ENCODE results near the gene PPP2R2D.
"Not testable (repeated sequence)": the region's sequence is repeated elsewhere in the genome, so short reads cannot be mapped to it uniquely, and the experiment has no call there.

Gene PPP2R2D

DNA sequence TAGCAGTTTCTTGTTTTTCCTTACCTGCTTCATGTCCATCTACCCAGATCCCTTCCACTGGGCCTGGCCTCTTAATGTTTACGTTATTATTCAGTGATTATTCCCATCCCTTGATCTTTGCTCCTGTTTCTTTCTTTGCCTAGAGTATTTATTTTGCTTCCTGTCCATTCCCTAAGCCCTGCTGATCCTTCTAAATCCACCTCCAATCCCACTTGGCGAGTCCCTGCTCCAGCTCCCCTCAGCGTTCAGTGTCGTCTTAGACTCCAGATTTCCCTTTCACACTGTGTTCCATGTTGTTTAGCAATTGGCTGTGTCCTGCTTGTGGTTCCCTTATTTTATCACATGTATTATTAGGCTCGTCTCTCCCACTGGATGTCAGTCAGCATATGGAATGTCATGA lies 7.3 kb downstream of the PPP2R2D start:
- no peak for DNase-seq (ENCODE audit: low read depth)

DNA sequence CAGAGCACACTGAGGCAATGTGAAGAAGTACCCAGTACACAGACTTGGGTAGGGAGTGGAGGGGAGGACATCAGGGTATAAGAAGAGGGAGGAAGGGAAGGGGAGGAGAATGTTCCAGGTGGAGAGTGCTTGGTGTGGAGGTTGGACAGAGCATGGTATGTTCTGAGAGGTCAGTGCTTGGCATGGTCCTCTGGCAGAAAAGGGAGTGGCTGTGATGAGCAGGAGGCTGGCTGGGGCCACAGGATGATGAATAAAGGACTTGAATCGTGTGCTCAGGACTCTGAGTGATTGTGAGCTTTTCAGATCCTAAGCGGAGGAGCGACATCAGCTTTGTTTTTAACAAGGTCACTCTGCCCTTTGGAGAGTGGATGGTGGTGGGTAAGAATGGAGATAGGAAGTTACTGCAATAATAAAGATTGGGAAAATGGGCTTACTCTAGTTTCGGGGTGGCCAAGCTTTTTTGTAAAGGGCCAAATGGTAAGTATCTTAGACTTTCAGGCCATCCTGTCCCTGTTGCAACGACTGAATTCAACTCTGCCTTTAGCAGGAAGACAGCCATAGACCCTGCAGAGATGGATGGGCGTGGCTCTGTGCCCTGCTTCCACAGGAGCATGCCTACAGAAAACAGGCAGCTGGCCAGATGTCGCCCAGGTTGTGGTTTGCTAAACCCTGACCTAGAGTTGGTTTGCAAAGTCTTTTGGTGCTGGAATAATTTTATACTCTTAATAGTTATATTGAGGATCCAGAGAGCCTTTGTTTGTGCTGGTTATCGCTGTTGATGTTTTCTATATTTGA lies 8.4 kb downstream of the PPP2R2D start:
- no peak for DNase-seq (ENCODE audit: low read depth)

DNA sequence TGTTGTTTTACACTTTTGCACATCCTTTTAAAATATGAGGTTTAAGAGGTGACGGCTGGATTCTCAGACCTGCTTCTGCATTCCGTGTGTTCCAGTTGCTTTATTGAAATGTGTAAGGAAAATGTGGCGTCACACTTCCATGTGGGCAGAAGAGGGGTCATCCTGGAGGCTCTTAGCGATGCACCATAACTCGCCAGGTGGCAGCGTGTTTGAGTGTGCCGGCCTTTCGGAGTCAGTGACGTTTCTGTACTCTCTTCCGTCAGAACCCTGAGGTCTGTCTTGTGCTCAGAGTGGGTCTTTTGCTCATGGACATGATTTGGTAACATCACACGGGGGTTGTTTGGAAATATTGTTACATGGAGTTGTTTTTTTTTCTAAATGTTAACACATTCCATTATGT lies 9.1 kb downstream of the PPP2R2D start:
- DNase-seq (ENCODE audit: low read depth), result no peak

DNA sequence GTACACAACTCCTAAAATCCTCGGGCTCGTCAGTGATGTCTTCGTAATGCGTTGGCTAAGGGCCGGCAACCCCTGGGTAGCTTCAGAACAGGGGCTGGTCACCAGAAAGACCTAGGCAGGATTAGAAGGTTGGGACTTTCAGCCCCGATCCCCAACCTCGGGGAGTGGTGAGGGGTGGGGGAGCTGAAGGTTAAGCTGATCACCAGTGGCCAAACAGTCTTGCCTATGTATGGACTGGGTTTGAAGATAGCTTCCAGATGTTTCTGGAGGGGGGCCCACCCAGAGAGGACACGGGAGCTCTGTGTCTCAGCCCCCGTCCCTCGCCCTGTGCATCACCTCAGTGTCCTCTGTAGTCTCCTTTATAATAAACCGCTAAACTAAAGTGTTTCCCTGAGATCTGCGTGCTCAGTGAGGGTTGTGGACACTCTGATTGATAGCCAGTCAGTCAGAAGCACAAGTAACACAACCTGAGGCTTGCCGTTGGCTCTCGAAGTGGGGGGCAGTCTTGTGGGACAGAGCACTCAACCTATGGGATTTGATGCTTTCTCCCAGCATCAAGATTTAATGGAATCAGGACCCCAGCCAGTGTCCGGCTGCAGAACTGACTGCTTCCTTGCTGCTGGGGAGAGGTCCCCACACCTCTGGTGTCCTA lies 10.0 kb downstream of the PPP2R2D start:
- DNase-seq (ENCODE audit: low read depth), result no peak

GRCh38 chr10:131911451-131911850 lies 10.6 kb downstream of the PPP2R2D start:
- DNase-seq (ENCODE audit: low read depth), result no peak

DNA sequence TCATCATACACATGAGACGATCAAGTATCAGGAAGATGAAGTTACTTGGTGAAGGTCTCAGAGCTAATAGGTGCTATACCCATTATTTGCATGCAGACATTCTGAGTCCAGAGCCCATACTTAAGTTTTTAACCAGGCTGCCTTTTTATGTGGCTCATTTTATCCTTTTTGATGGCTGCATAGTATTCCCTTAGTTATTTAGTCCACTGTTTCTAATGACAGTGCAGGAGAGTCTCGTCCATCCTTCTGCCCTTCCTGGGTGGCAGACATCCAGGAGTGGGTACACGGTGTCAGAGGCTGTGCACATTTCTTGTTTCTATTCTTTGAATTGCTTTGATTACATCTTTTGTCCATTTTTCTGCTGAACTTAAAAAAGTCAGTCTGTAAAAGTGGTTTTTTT lies 11.8 kb downstream of the PPP2R2D start:
- DNase-seq (ENCODE audit: low read depth), result no peak

- no peak for DNase-seq (ENCODE audit: low read depth)
Measured at GRCh38 chr10:131915484-131915883, 14.7 kb downstream of the PPP2R2D start.

DNA sequence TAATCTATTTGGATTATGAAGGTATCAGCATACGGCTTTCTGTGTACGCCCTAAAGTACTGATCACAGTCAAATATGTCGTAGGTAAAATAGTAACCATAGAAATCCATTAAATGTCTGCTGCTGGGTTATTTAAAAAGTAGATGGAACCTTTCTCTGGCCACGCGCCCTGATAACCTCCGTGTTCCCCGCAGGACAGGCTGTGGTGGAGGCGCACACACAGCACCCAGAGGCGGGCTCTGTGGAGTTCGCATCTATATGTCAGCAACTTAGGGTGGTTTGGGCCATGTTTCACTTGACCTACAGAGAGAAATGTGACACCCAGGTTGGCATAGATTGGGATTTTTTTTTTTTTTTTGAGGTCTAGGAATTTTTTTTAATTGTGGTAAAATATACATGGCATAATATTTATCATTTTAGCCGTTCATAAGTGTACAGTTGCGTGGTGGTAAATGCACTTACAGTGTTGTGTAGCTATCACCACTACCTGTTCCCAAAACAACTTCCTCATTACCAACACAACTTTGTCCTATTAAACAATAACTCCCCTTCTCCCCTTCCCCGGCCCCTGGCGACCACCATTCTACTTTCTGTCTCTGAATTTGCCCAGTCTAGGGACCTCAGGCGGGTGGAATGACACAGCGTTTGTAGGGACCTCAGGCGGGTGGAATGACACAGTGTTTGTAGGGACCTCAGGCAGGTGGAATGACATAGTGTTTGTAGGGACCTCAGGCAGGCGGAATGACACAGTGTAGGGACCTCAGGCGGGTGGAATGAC lies 15.4 kb downstream of the PPP2R2D start:
- no peak for DNase-seq (ENCODE audit: low read depth)

GRCh38 chr10:131916767-131917160 lies 16.0 kb downstream of the PPP2R2D start:
- DNase-seq (ENCODE audit: low read depth), result not testable (repeated sequence)

- DNase-seq (ENCODE audit: low read depth), result not testable (repeated sequence)
Measured at GRCh38 chr10:131917496-131917895, 16.7 kb downstream of the PPP2R2D start.

GRCh38 chr10:131919461-131919860 lies 18.7 kb downstream of the PPP2R2D start:
- not testable (repeated sequence) for DNase-seq (ENCODE audit: low read depth)

DNA sequence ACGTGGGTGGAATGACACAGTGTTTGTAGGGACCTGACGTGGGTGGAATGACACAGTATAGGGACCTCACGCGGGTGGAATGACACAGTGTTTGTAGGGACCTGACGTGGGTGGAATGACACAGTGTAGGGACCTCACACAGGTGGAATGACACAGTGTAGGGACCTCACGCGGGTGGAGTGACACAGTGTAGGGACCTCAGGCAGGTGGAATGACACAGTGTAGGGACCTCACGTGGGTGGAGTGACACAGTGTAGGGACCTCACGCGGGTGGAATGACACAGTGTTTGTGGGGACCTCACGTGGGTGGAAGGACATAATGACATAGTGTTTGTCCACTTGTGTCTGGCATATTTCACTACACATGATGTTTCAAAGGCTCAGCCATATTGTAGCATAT lies 19.3 kb downstream of the PPP2R2D start:
- DNase-seq (ENCODE audit: low read depth), result no peak

GRCh38 chr10:131920693-131921092 lies 19.9 kb downstream of the PPP2R2D start:
- no peak for DNase-seq (ENCODE audit: low read depth)

- no peak for DNase-seq (ENCODE audit: low read depth)
Measured at GRCh38 chr10:131921184-131921583, 20.4 kb downstream of the PPP2R2D start.

GRCh38 chr10:131923038-131923756 lies 22.4 kb downstream of the PPP2R2D start:
- no peak for DNase-seq (ENCODE audit: low read depth)

GRCh38 chr10:131925011-131925649 lies 24.3 kb downstream of the PPP2R2D start:
- no peak for DNase-seq (ENCODE audit: low read depth)

DNA sequence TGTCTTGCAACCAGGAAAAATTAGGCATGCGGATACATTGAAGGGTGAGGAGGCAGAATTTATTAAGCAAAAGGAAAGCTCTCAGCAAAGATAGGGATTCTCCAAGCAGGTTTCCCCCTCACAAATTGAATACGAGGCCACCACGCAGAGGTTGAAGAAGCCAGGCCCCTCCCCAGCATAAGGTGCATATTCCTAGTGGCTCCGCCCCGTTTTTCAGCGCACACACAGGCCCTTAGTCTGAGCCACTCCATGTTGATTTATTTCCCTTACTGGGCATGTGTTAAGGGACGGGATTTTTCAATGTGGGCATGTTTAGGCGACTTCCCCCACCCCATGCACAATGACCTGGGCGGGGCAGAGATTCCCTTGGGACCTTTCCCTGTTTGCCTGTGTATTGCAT lies 24.9 kb downstream of the PPP2R2D start:
- no peak for DNase-seq (ENCODE audit: low read depth)

DNA sequence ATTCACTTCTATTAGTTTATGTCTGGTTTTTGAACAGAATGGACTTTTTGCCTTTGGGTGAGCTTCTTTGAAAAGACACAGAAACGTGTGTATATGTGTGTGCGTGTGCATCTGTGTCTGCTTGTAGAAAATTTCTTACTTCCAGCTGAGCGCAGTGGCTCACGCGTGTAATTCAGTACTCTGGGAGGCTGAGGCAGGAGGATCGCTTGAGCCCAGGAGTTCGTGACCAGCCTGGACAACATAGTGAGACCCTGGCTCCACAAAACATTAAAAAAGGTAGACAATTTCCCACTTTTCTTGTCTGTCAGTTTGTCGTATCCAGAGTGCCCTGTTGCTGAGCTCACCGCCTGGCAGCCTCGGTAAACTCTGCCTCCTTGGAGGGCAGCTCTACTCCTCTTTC lies 25.4 kb downstream of the PPP2R2D start:
- DNase-seq (ENCODE audit: low read depth), result no peak

DNA sequence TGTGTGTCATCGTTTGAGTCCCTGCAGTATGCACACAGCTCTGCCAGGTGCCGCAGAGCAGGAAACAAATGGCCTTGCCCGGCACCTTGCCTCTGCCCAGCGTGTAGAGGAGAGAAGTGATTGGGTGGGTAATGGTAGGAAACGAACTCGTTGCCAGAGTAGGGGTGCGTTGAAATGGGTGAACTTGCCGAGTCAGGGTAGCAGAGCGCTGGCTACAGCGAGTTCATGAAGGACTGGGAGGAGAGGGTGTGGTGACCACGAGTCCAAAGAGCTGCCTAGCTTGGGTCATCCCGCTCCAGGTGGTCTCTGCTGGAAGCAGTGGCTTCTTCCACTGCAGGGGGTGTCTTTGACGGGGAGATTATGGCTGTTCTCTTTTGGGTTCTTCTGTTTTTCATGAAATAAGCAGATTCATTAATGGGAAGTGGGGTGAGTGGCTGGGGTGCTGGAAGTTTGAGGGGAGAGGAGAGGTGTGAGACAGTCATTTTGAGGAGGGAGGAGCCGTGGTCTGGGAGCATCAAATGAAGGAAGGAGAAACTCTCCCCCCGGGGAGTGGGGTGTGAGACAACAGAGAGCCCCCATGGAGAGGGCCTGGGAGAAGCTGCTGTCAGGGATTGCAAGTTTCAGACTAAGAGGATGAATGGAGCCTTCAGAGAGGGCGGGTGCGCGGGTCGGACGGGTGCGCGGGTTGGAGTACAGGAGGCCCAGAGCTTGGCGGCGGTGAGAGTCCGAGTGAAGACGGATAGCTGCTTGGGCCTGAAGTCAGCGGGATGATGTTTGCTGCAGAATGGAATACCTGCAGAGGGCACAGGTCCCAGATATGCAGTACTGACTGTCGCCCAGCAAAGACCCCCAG lies 26.2 kb downstream of the PPP2R2D start:
- DNase-seq (ENCODE audit: low read depth), result no peak

GRCh38 chr10:131928248-131929095 lies 27.7 kb downstream of the PPP2R2D start:
- no peak for DNase-seq (ENCODE audit: low read depth)
